MG63 (cell line): ENCODE data around the gene TUBGCP6. TPM values are rescaled to one million over a fixed set of nuclear protein-coding genes. Genes with fewer than 3 reads are reported as not detected.
"Not testable (repeated sequence)": the region's sequence is repeated elsewhere in the genome, so short reads cannot be mapped to it uniquely, and the experiment has no call there.

Experiments used
- DNase-seq: peaks from one replicate; pipeline ENCODE4 v3.0.0-alpha.2; 2020
- H3K27me3 ChIP-seq: fragments of 250-450 bp; sonication (Bioruptor Pico); 2 replicates; pipeline ENCODE4 v1.5.1; 2020; ENCODE audit warnings: mild to moderate bottlenecking, moderate library complexity
- H3K36me3 ChIP-seq: fragments of 250-450 bp; sonication (Bioruptor Pico); 2 replicates; pipeline ENCODE4 v1.5.1; 2020; ENCODE audit warnings: mild to moderate bottlenecking, moderate library complexity
- H3K4me3 ChIP-seq: fragments of 250-450 bp; sonication (Bioruptor Pico); 2 replicates; pipeline ENCODE4 v1.5.1; 2020; ENCODE audit warnings: mild to moderate bottlenecking, moderate library complexity
- H3K9me3 ChIP-seq: fragments of 250-450 bp; sonication (Bioruptor Pico); 2 replicates; pipeline ENCODE4 v1.5.1; 2020; ENCODE audit warnings: mild to moderate bottlenecking, moderate library complexity
- total RNA-seq: library from RNA; depleted of rRNA; stranded (reverse); fragments of >200 nt; shearing (Covaris generic); gene quantifications from 2 replicates; pipeline ENCODE4 v1.2.3, GENCODE V29; 2014; ENCODE audit warnings: low replicate concordance

Gene TUBGCP6
- total RNA-seq, 1 experiment from 2014 or later, result 11.8 TPM

- Histone ChIP-seq H3K27me3 (no peaks in the 10 kb centered on the region), H3K36me3 (peaks cover 65% of the 10 kb centered on the region), H3K4me3 (no peak overlapping the region), H3K9me3 (no peaks in the 10 kb centered on the region)
- no peak for DNase-seq
Measured at GRCh38 chr22:50215297-50216054, 29.3 kb downstream of the TUBGCP6 start.

GRCh38 chr22:50213263-50213662 is 31.6 kb downstream of the TUBGCP6 start:
- no peak overlapping the region for H3K4me3 ChIP-seq
- peaks cover 64% of the 10 kb centered on the region for H3K36me3 ChIP-seq
- no peak for DNase-seq
- no peaks in the 10 kb centered on the region for H3K9me3 ChIP-seq
- H3K27me3 ChIP-seq, result no peaks in the 10 kb centered on the region

- DNase-seq, result no peak
- H3K27me3 ChIP-seq, result no peaks in the 10 kb centered on the region
- H3K9me3 ChIP-seq, result no peaks in the 10 kb centered on the region
- peaks cover 59% of the 10 kb centered on the region for H3K36me3 ChIP-seq
- H3K4me3 ChIP-seq, result no peak overlapping the region
Measured at GRCh38 chr22:50211147-50211546, 33.7 kb downstream of the TUBGCP6 start.

- peaks cover 60% of the 10 kb centered on the region for H3K36me3 ChIP-seq
- no peak for DNase-seq
- no peak overlapping the region for H3K4me3 ChIP-seq
- H3K27me3 ChIP-seq, result no peaks in the 10 kb centered on the region
- no peaks in the 10 kb centered on the region for H3K9me3 ChIP-seq
Measured at GRCh38 chr22:50210378-50211139, 34.3 kb downstream of the TUBGCP6 start.

- H3K4me3 ChIP-seq, result no peak overlapping the region
- H3K9me3 ChIP-seq, result no peaks in the 10 kb centered on the region
- peaks cover 62% of the 10 kb centered on the region for H3K36me3 ChIP-seq
- H3K27me3 ChIP-seq, result no peaks in the 10 kb centered on the region
- DNase-seq, result no peak
Measured at GRCh38 chr22:50209893-50210292, 34.9 kb downstream of the TUBGCP6 start.

- DNase-seq, result no peak
- peaks cover 60% of the 10 kb centered on the region for H3K36me3 ChIP-seq
Measured at GRCh38 chr22:50208939-50209892, 35.6 kb downstream of the TUBGCP6 start.

GRCh38 chr22:50208430-50208938 is 36.3 kb downstream of the TUBGCP6 start:
- Histone ChIP-seq H3K4me3 (no peak overlapping the region), H3K36me3 (peaks cover 58% of the 10 kb centered on the region), H3K9me3 (no peaks in the 10 kb centered on the region), H3K27me3 (no peaks in the 10 kb centered on the region)
- no peak for DNase-seq

More at GRCh38 chr22:50208939-50209892, 35.6 kb downstream of the TUBGCP6 start:
- Histone ChIP-seq H3K27me3 (no peaks in the 10 kb centered on the region), H3K4me3 (no peak overlapping the region), H3K9me3 (no peaks in the 10 kb centered on the region)

GRCh38 chr22:50207383-50208140 is 37.3 kb downstream of the TUBGCP6 start:
- Histone ChIP-seq H3K4me3 (no peak overlapping the region), H3K9me3 (no peaks in the 10 kb centered on the region), H3K36me3 (peaks cover 61% of the 10 kb centered on the region), H3K27me3 (no peaks in the 10 kb centered on the region)
- no peak for DNase-seq

- Histone ChIP-seq H3K27me3 (no peaks in the 10 kb centered on the region), H3K9me3 (no peaks in the 10 kb centered on the region), H3K4me3 (no peak overlapping the region), H3K36me3 (peaks cover 58% of the 10 kb centered on the region)
- no peak for DNase-seq
Measured at GRCh38 chr22:50206599-50206998, 38.2 kb downstream of the TUBGCP6 start.

- Histone ChIP-seq H3K4me3 (no peak overlapping the region), H3K27me3 (no peaks in the 10 kb centered on the region), H3K36me3 (peaks cover 54% of the 10 kb centered on the region), H3K9me3 (no peaks in the 10 kb centered on the region)
- DNase-seq, result no peak
Measured at GRCh38 chr22:50205781-50206569, 38.8 kb downstream of the TUBGCP6 start.

GRCh38 chr22:50204998-50205397 is 39.8 kb downstream of the TUBGCP6 start:
- not testable (repeated sequence) for DNase-seq, H3K4me3 ChIP-seq, H3K9me3 ChIP-seq, H3K27me3 ChIP-seq
- H3K36me3 ChIP-seq, result peaks cover 46% of the 10 kb centered on the region

- Histone ChIP-seq H3K4me3 (no peak overlapping the region), H3K36me3 (peaks cover 46% of the 10 kb centered on the region), H3K9me3 (no peaks in the 10 kb centered on the region), H3K27me3 (no peaks in the 10 kb centered on the region)
- no peak for DNase-seq
Measured at GRCh38 chr22:50204571-50204970, 40.3 kb downstream of the TUBGCP6 start.

- no peak overlapping the region for H3K4me3 ChIP-seq
- H3K9me3 ChIP-seq, result no peaks in the 10 kb centered on the region
- no peaks in the 10 kb centered on the region for H3K27me3 ChIP-seq
- H3K36me3 ChIP-seq, result peaks cover 46% of the 10 kb centered on the region
- no peak for DNase-seq
Measured at GRCh38 chr22:50203288-50203687, 41.5 kb downstream of the TUBGCP6 start.

- no peaks in the 10 kb centered on the region for H3K9me3 ChIP-seq
- H3K4me3 ChIP-seq, result peak overlapping the region; percentile 60
- H3K27me3 ChIP-seq, result no peaks in the 10 kb centered on the region
- peaks cover 46% of the 10 kb centered on the region for H3K36me3 ChIP-seq
- DNase-seq, result no peak
Measured at GRCh38 chr22:50202130-50202666, 42.6 kb downstream of the TUBGCP6 start.
